Endothelial cell of umbilical vein (primary cell): ENCODE data around the gene GANC. TPM values are rescaled to one million over a fixed set of nuclear protein-coding genes. Genes with fewer than 3 reads are reported as not detected.

Source experiments
- BruUV-seq: library from RNA; stranded (reverse); fragments of 400-500 nt; replicated peaks from 2 replicates; lab custom pipeline; 2021; lab: Mats Ljungman, UMichigan
- CTCF ChIA-PET: fragments of 300-600, 350-600 bp; sonication (Branson Sonifier 250); formaldehyde crosslinking; loops from one replicate; lab custom pipeline; 2021; ENCODE audit warnings: antibody characterized with exemption, inconsistent platforms; lab: Charles Lee
- POLR2A ChIA-PET: fragments of 300-600, 350-600 bp; sonication (Branson Sonifier 250); formaldehyde crosslinking; loops from one replicate; lab custom pipeline; 2021; ENCODE audit warnings: antibody characterized with exemption, inconsistent platforms; lab: Charles Lee
- DNase-seq: peaks from one replicate; pipeline ENCODE4 v3.0.0-alpha.2; 2011; ENCODE audit warnings: low read depth, low spot score
- FAIRE-seq: peaks from 2 replicates; lab custom pipeline; 2011; peaks lifted over from hg19 to GRCh38; lab: Jason Lieb, UNC
- H2AFZ ChIP-seq: 2 replicates; pipeline ENCODE4 v1.6.0; 2012; ENCODE audit warnings: low read depth, low read length, control low read depth, inconsistent platforms
- H3K27ac ChIP-seq: 2 replicates; pipeline ENCODE4 v1.5.1; 2011; ENCODE audit warnings: low read depth, mild to moderate bottlenecking, control low read depth, low read length, moderate library complexity; ENCODE audit not compliant: insufficient read depth
- H3K27me3 ChIP-seq, 2 experiments: 2 replicates each; pipeline versions ENCODE4 v1.6.0 to v1.6.1; 2011; ENCODE audit warnings: low read length in 2 of 2, mixed read lengths in 1 of 2; ENCODE audit not compliant: control insufficient read depth in 2 of 2, insufficient read depth in 2 of 2
- H3K36me3 ChIP-seq, 2 experiments: 2 replicates in 1 of 2; 3 replicates in 1 of 2; pipeline ENCODE4 v1.5.1; 2011; ENCODE audit warnings: low read length in 2 of 2, mild to moderate bottlenecking in 1 of 2, moderate library complexity in 1 of 2; ENCODE audit not compliant: control insufficient read depth in 2 of 2, insufficient read depth in 2 of 2; ENCODE audit errors: extremely low read depth in 1 of 2
- H3K4me1 ChIP-seq: 3 replicates; pipeline ENCODE4 v1.5.1; 2011; ENCODE audit warnings: mild to moderate bottlenecking, low read length; ENCODE audit not compliant: control insufficient read depth, insufficient read depth; ENCODE audit errors: extremely low read depth
- H3K4me2 ChIP-seq: 2 replicates; pipeline ENCODE4 v1.6.1; 2011; ENCODE audit warnings: low read length, control low read depth, mixed read lengths; ENCODE audit not compliant: insufficient read depth
- H3K4me3 ChIP-seq, 3 experiments: fragments of 200-600 bp in 1 of 3; sonication (generic), shearing (Covaris generic) in 1 of 3; replicated peaks in 1 of 3; 2 replicates each; pipeline ENCODE4 v1.5.1; 2011 to 2016; ENCODE audit warnings: control low read depth in 3 of 3, low read length in 3 of 3, mild to moderate bottlenecking in 2 of 3, inconsistent platforms in 1 of 3, low read depth in 1 of 3, moderate library complexity in 1 of 3; ENCODE audit not compliant: insufficient read depth in 1 of 3
- H3K79me2 ChIP-seq: 2 replicates; pipeline ENCODE4 v1.6.0; 2012; ENCODE audit warnings: low read length, inconsistent platforms; ENCODE audit not compliant: control insufficient read depth, insufficient read depth
- H3K9ac ChIP-seq: replicated peaks from 2 replicates; pipeline ENCODE3; 2011; ENCODE audit warnings: low read length, control low read depth; ENCODE audit not compliant: insufficient read depth; ENCODE audit errors: extremely low read depth
- H3K9me1 ChIP-seq: replicated peaks from 3 replicates; pipeline ENCODE4 v1.6.0; 2011; ENCODE audit warnings: mild to moderate bottlenecking, low read length; ENCODE audit not compliant: control insufficient read depth, insufficient read depth; ENCODE audit errors: extremely low read depth
- H3K9me3 ChIP-seq: replicated peaks from 2 replicates; pipeline ENCODE4 v1.5.1; 2012; ENCODE audit warnings: low read length, inconsistent platforms; ENCODE audit not compliant: control insufficient read depth, insufficient read depth
- H4K20me1 ChIP-seq: replicated peaks from 2 replicates; pipeline ENCODE3; 2011; ENCODE audit warnings: mild to moderate bottlenecking, low read length; ENCODE audit not compliant: control insufficient read depth, insufficient read depth; ENCODE audit errors: extremely low read depth
- CTCF ChIP-seq, 2 donors: IDR thresholded peaks; 1 replicate in 1 of 2; 2 replicates in 1 of 2; pipeline ENCODE4 v1.5.1; 2011; ENCODE audit warnings: low read length in 2 of 2, mild to moderate bottlenecking in 2 of 2, moderate library complexity in 2 of 2, control low read depth in 1 of 2, inconsistent platforms in 1 of 2, low read depth in 1 of 2; ENCODE audit not compliant: insufficient read depth in 1 of 2; ENCODE audit errors: extremely low read depth in 1 of 2
- GATA2 ChIP-seq: IDR thresholded peaks from 2 replicates; pipeline ENCODE4 v1.7.0; 2011; ENCODE audit warnings: low read depth, mild to moderate bottlenecking, moderate library complexity, mixed read lengths, low read length; ENCODE audit not compliant: insufficient read length, insufficient read depth
- MYC ChIP-seq: IDR thresholded peaks from one replicate; pipeline ENCODE4 v1.6.1; 2011; ENCODE audit warnings: mild to moderate bottlenecking, low read depth, low read length
- POLR2AphosphoS5 ChIP-seq: IDR thresholded peaks from 2 replicates; pipeline ENCODE4 v1.6.1; 2012; ENCODE audit warnings: low read depth, mild to moderate bottlenecking, control low read depth, low read length, moderate library complexity; ENCODE audit not compliant: insufficient read depth
- dilution Hi-C: fragments of 300-500 bp; cut with MboI; formaldehyde crosslinking; loops from one replicate; pipeline ENCODE4 v1.15.0; 2019; ENCODE audit warnings: low sequenced_read_pairs; ENCODE audit not compliant: extremely low pct_ligation_motif_present
- intact Hi-C: fragments of 100-400 bp; cut with micrococcal nuclease; formaldehyde crosslinking; loops from one replicate; pipeline ENCODE4 v1.10.0; 2022
- polyA plus RNA-seq, 4 experiments: library from polyadenylated mRNA; depleted of rRNA in 3 of 4; stranded (reverse) in 3 of 4; unstranded in 1 of 4; fragments of >200 nt; gene quantifications; 2 replicates each; pipeline versions ENCODE4 v1.2.1 to v1.2.3, GENCODE V29; 2011 to 2012; ENCODE audit warnings: missing spikeins in 1 of 4
- total RNA-seq: library from RNA; stranded (reverse); gene quantifications from 2 replicates; pipeline ENCODE4 v1.2.3, GENCODE V29; 2021
- TF ChIP-seq, protein P1 (sequence below): IDR thresholded peaks from 2 replicates; pipeline ENCODE4 v1.6.1; 2011; ENCODE audit not compliant: insufficient read depth, insufficient read length

GANC gene
- total and polyA plus RNA-seq, 2 donors (not counting 3 experiments of a cell fraction or from before 2014, with no cell fraction given) = 8.5 to 17.8 TPM

- no peaks in the 10 kb centered on the region for H3K36me3 ChIP-seq
- BruUV-seq = no TSS peak
- no peak overlapping the region for H3K27ac ChIP-seq
- H3K9ac ChIP-seq = no peak overlapping the region
- FAIRE-seq = no peak
- no peaks in the 10 kb centered on the region for H3K27me3 ChIP-seq
- H4K20me1 ChIP-seq = no peaks in the 10 kb centered on the region
- H3K9me1 ChIP-seq = no peaks in the 10 kb centered on the region
- ChIA-PET CTCF (no interaction called here), POLR2A (no interaction called here)
- H3K9me3 ChIP-seq = no peaks in the 10 kb centered on the region
- intact Hi-C loops (no loop called here), dilution Hi-C loops (no loop called here)
- no peak overlapping the region for H3K4me3 ChIP-seq
- DNase-seq = no peak
- no peak overlapping the region for H3K4me2 ChIP-seq
- H2AFZ ChIP-seq = no peak overlapping the region
- no peaks in the 10 kb centered on the region for H3K4me1 ChIP-seq
- TF ChIP-seq, protein P1, sequence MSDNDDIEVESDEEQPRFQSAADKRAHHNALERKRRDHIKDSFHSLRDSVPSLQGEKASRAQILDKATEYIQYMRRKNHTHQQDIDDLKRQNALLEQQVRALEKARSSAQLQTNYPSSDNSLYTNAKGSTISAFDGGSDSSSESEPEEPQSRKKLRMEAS = no peak
- TF ChIP-seq CTCF (IDR thresholded peaks at IDR 0.05; ENCODE audit: extremely low read depth in 1 of 2, insufficient read depth in 1 of 2, low read depth in 1 of 2, low read length in 2 of 2) = no peak
- TF ChIP-seq POLR2AphosphoS5 = no peak
- no peak for TF ChIP-seq GATA2
- no peak for TF ChIP-seq MYC
- H3K79me2 ChIP-seq = no peaks in the 10 kb centered on the region
These were observed 87.6 kb downstream of the GANC start for GRCh38 chr15:42360535-42361112.
